ENCODE data around the gene NR0B2. TPM values are rescaled to one million over a fixed set of nuclear protein-coding genes. Genes with fewer than 3 reads are reported as not detected.
"Not testable (repeated sequence)": the region's sequence is repeated elsewhere in the genome, so short reads cannot be mapped to it uniquely, and the experiment has no call there.

The NR0B2 gene
- total RNA-seq, 1 experiment from 2014 or later: not detected

GRCh38 chr1:26949266-26949925, 35.6 kb upstream of the NR0B2 start:
- H4K20me1 ChIP-seq (ENCODE audit: insufficient read depth): no peaks in the 10 kb centered on the region
- no peak overlapping the region for H3K27ac ChIP-seq
- intact Hi-C loops (cut with micrococcal nuclease; ENCODE audit: unreplicated experiment): no loop called here
- no peaks in the 10 kb centered on the region for H3K4me1 ChIP-seq (replicated peaks; ENCODE audit: insufficient read depth)
- H3F3A ChIP-seq (ENCODE audit: insufficient read depth, low read depth): peaks cover 40% of the 10 kb centered on the region; the same call in 1 of the 2 replicates
- BruUV-seq (replicated peaks): TSS peak; percentile 11
- TF ChIP-seq CTCF (conservative IDR thresholded peaks at IDR 0.05) (no peak), EZH2 (IDR thresholded peaks at IDR 0.05; ENCODE audit: low read depth) (no peak)
- H2AFZ ChIP-seq: no peak overlapping the region
- no peak for DNase-seq
- POLR2A ChIA-PET (ENCODE audit: unreplicated experiment): no interaction called here
- no peaks in the 10 kb centered on the region for H3K9me3 ChIP-seq (ENCODE audit: insufficient read depth, low read depth)
- H3K4me3 ChIP-seq: no peak overlapping the region
- no peaks in the 10 kb centered on the region for H3K27me3 ChIP-seq (ENCODE audit: insufficient read depth, low read depth)
- no peaks in the 10 kb centered on the region for H3K9me2 ChIP-seq (ENCODE audit: insufficient read depth)
- CTCF ChIA-PET: no interaction called here
- H3K36me3 ChIP-seq (ENCODE audit: low read depth): 0 out of 2 replicates have a peak, but pooled peaks cover 3% of the 10 kb centered on the region
- no peak overlapping the region for H3K4me2 ChIP-seq
- no peaks in the 10 kb centered on the region for H3K79me2 ChIP-seq (ENCODE audit: low read depth)

GRCh38 chr1:26948725-26949057, 34.9 kb upstream of the NR0B2 start:
- H3K4me3 ChIP-seq; POLR2A ChIA-PET (ENCODE audit: unreplicated experiment); H3K9me3 ChIP-seq (ENCODE audit: insufficient read depth, low read depth); H3K9me2 ChIP-seq (ENCODE audit: insufficient read depth); intact Hi-C loops (cut with micrococcal nuclease; ENCODE audit: unreplicated experiment); H3K4me2 ChIP-seq; CTCF ChIA-PET; H3K79me2 ChIP-seq (ENCODE audit: low read depth); H4K20me1 ChIP-seq (ENCODE audit: insufficient read depth); DNase-seq; BruUV-seq (replicated peaks); H3K27ac ChIP-seq; H3K4me1 ChIP-seq (replicated peaks; ENCODE audit: insufficient read depth); H3K27me3 ChIP-seq (ENCODE audit: insufficient read depth, low read depth); H2AFZ ChIP-seq; H3K36me3 ChIP-seq (ENCODE audit: low read depth): not testable (repeated sequence)
- H3F3A ChIP-seq (ENCODE audit: insufficient read depth, low read depth): peaks cover 40% of the 10 kb centered on the region; the same call in 1 of the 2 replicates

GRCh38 chr1:26946270-26946669, 32.5 kb upstream of the NR0B2 start:
- Histone ChIP-seq H3F3A (ENCODE audit: insufficient read depth, low read depth) (peaks cover 40% of the 10 kb centered on the region; the same call in 1 of the 2 replicates), H3K9me2 (ENCODE audit: insufficient read depth) (no peaks in the 10 kb centered on the region), H3K4me3 (no peak overlapping the region), H3K79me2 (ENCODE audit: low read depth) (no peaks in the 10 kb centered on the region), H2AFZ (no peak overlapping the region), H3K27me3 (ENCODE audit: insufficient read depth, low read depth) (no peaks in the 10 kb centered on the region), H3K9me3 (ENCODE audit: insufficient read depth, low read depth) (no peaks in the 10 kb centered on the region), H3K36me3 (ENCODE audit: low read depth) (no peaks in the 10 kb centered on the region), H3K27ac (no peak overlapping the region), H4K20me1 (ENCODE audit: insufficient read depth) (no peaks in the 10 kb centered on the region; the same call in 1 of the 2 replicates), H3K4me1 (replicated peaks; ENCODE audit: insufficient read depth) (no peaks in the 10 kb centered on the region), H3K4me2 (no peak overlapping the region)
- ChIA-PET CTCF (no interaction called here), POLR2A (ENCODE audit: unreplicated experiment) (interaction anchor here (0.6 kb wide), 1 partner anchor 107 kb away, joined by 5 read pairs; no protein-coding TSS in a partner anchor)
- intact Hi-C loops (cut with micrococcal nuclease; ENCODE audit: unreplicated experiment): no loop called here
- no TSS peak for BruUV-seq (replicated peaks)
- TF ChIP-seq CTCF (conservative IDR thresholded peaks at IDR 0.05) (no peak), EZH2 (IDR thresholded peaks at IDR 0.05; ENCODE audit: low read depth) (no peak)
- DNase-seq: no peak

GRCh38 chr1:26945728-26946127, 32.0 kb upstream of the NR0B2 start:
- Histone ChIP-seq H3K27me3 (ENCODE audit: insufficient read depth, low read depth) (no peaks in the 10 kb centered on the region), H3K79me2 (ENCODE audit: low read depth) (no peaks in the 10 kb centered on the region), H3K4me3 (no peak overlapping the region), H3F3A (ENCODE audit: insufficient read depth, low read depth) (peaks cover 40% of the 10 kb centered on the region; the same call in 1 of the 2 replicates), H3K4me2 (no peak overlapping the region), H4K20me1 (ENCODE audit: insufficient read depth) (no peaks in the 10 kb centered on the region; the same call in 1 of the 2 replicates), H3K4me1 (replicated peaks; ENCODE audit: insufficient read depth) (no peaks in the 10 kb centered on the region), H3K27ac (no peak overlapping the region), H3K36me3 (ENCODE audit: low read depth) (no peaks in the 10 kb centered on the region), H2AFZ (no peak overlapping the region), H3K9me3 (ENCODE audit: insufficient read depth, low read depth) (no peaks in the 10 kb centered on the region), H3K9me2 (ENCODE audit: insufficient read depth) (no peaks in the 10 kb centered on the region)
- no TSS peak for BruUV-seq (replicated peaks)
- ChIA-PET POLR2A (ENCODE audit: unreplicated experiment) (interaction anchor here (0.6 kb wide), 1 partner anchor 106 kb away, joined by 5 read pairs; no protein-coding TSS in a partner anchor), CTCF (no interaction called here)
- intact Hi-C loops (cut with micrococcal nuclease; ENCODE audit: unreplicated experiment): no loop called here
- no peak for TF ChIP-seq EZH2 (IDR thresholded peaks at IDR 0.05; ENCODE audit: low read depth)
- TF ChIP-seq CTCF (conservative IDR thresholded peaks at IDR 0.05): no peak
- DNase-seq: no peak

Measured in PC-9 (cell line).